GM21390 (cell line): ENCODE measurements around the gene ARL14.

Experiments used
- ATAC-seq: cut with Tn5 transposase; IDR thresholded peaks from one replicate; pipeline ENCODE4 v1.9.1; 2021; ENCODE audit not compliant: unreplicated experiment

ARL14 gene

DNA sequence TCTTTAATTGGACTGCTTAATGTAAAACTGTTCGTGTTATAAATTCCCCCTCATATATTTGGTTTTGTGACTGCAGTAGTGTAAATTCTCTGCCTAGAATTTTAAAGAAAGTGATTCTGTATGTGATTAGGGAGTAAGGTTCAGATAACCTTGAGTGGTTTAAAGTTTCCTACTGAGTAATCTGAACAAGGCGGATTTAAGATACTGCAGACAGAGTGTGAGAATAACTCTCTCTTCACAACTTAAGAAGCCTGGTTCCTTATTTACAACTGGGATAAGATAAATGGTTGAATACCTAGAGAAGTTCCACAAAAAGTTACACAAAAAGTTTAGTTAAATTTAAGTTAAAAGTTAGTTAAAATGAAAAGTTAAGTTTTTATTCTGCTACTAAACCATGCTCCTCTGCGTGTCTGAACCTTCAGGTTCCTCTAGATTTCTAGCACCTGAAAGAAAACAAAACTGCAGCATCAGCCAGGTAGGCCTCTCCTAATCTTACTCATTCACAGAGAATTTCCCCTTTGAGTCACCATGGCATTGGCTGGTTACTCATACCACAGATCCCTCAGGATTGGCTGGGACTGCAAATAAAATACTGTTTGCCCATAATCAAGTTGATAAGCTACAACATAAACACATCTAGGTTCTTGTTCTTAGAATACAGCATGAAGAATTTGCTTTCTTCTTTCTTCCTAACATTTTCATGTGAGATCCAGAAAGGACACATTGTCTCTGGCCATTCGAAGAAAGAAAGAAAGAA is at the start of gene ARL14:
ARL14 (plus strand) TSS at position 614 of the 757 bp plus-strand sequence. CDS start 187 bp downstream, outside the sequence.
- no peak for ATAC-seq

DNA sequence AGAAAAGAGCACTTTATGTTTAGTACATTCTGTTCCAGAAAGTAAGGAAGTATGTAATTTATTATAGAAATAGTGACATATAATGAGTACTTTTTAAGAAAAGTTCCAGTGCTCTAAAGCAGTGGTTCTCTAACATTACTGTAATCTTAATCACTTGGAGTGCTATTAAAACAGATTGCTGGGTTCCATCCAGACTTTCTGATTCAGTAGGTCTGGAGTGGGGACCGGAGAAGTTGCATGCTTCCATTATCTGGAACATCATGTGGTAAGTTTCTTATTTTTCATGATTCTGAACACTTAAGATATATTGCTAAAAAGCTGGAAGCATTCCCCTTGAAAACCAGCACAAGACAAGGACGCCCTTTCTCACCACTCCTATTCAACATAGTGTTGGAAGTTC is 47.5 kb upstream of the ARL14 start:
- no peak for ATAC-seq

DNA sequence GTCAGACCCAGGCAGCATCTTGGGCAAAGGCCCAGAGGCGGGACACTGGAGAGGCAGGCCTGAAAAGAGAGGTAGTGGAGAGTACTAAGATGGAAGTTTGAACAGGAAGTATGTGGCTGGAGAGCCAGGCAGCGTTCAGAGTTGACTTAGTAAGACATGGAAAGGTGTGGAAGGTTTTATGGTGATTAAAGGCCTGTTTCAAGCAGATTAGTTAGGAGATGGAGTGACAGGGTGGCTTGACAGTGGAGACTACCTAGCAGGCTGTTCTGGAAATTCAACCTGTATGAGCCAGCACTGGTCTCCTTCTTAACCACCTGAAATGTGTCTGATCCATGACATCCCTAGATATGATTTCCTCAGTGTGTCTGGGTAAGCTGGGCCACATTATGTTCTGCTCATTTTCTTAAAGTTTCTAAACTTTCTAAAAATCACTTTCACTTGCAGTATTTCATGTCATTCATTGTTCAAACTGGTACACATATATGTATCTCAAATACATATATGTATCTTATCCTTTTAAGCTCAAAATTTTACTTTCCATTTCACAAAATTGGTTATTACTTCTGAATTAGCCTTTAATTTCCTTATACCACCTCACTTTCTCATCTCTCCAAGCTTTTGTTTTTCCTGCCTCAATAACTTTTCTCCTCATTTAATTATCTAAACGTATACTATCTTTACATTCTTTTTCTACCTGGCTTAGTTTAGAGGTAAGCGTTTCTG is 43.4 kb upstream of the ARL14 start:
- no peak for ATAC-seq

DNA sequence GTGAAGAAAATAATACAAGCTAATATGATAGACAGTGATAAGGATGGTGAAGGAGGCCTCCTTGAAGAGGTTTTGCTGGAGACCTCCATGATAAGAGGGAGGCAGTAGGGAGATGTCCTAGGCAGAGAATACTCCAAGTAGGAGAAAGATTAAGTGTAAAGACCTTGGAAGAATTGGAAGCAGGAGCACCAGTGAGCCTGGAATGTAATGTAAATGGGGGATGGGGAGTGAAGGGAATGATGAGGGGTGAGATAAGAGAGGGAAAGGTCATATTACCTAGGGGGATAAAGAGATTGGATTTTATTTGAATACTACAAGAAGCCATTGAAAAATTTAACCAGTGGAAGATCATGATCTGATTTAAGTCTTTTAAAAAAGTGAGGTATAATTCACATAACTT is 41.7 kb upstream of the ARL14 start:
- ATAC-seq = no peak

DNA sequence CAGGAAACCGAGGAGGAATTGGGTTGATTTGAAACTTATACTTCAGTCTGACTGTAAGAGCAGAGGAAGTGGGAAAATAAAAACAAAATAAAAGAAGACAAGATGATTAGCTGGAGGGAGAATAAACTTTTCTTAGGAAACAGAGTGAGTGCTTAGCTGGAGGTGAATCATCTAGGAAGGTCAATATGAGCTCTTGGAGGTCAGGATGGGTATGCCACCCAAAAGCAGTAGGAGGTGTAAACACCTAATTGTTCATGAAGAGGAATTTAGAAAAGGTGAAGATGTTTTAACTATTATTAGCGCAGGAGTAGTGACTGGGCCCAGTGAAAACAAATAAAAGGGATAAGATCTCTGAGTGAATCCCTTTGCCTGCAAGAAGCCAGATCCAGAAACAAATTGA is 39.9 kb upstream of the ARL14 start:
- ATAC-seq = no peak

DNA sequence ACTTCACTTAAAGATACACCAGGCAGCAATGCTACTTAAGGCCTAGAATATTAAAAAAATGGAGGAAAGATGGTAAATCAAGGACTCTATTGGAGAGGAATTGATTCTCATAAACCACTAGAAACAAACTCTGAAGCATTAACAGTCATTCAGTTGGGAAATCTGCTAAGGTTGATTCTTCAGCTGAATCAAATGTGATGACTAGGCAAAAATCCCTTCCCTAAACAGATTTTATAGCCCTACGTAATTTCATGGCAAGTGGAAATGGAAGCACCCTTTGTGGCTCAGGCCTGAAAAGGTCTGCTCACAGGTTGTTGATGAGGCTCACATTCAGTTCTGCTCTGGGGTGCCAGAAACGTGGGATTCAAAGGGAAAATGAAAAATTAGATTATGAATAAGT is 38.8 kb upstream of the ARL14 start:
- no peak for ATAC-seq

DNA sequence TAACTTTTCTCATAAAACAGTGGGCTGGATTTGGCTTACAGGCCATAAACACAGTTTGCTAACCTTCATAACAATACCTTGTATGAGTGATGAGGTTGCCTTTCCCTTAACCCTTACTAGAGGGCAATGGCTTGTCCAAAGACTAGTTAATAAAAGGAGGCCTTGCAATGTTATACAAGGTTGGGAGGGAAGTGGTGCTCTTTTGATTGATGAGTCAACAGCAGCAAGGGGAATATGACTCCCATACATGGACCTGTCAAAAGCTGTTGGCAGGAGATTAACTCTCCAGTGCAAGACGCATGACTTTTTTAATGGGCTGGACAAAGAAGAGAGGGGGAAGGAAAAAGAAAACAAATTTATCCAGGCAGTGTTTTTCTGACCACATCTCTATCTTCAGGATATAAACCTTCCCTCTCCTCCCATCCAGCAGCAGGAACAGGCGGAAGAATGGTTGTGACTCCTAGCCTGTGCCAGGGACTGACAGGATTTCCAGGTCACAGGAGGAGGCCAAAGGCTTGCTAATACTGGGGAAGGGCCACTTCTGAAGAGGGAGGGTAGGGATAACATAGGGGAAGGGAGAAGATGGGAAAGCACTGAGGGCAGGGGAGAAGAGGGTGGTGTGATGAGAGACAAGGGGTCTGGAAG is 35.2 kb upstream of the ARL14 start:
- no peak for ATAC-seq

DNA sequence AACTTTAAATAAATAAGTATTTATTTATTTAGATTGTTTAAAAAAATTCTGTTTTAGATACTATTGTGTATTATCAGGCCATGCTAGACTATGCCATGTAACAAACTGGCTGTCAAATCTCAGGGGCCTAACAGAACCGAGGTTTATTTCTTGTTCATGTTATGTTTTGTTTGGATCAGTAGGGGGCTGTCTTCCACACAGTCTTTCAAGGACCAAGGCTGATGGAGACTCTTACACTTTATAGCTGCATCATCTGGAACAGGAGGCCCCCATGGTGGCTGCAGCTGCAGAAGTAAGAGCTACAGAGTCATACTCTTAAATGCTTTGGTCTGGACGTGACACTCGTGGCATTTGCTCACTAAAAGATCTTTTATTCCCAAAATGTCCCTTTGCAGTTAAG is 33.0 kb upstream of the ARL14 start:
- ATAC-seq = no peak

DNA sequence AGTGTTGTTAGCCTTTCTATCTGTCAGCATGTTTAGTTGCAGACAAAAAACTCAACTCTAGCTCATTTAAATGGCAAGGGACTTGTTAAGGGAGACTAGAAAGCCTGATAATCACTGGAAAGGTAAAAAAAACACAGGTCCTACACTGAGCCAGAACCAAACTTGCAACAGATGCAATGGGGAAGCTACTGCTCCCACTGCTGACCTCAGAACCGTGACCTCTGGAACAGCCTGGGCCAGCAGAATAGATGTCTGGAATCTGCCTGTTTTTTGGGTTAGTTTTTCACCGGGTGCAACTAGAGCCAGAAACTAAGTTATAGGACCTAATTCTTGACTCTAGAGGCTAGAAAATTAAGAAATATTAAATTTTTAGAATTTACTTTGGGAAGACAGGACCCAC is 32.5 kb upstream of the ARL14 start:
- no peak for ATAC-seq

DNA sequence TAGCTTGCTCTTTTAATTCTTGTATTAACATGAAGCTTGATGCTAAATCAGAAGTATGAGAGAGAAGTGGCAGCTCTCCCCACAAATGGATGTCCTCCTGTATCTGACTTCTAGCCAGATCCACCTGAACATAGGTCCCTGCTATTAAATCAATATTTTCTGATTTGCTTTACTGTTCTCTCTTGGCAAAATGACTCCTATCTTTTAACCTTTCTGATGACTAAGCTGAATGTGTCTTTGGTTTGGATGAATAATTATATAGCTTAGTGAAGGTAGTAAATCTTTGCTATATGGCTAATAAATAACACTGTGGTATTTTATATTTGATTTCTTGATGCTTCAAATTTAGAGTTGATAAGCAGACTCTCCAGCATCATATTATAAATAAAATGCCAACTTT is 28.3 kb upstream of the ARL14 start:
- no peak for ATAC-seq

DNA sequence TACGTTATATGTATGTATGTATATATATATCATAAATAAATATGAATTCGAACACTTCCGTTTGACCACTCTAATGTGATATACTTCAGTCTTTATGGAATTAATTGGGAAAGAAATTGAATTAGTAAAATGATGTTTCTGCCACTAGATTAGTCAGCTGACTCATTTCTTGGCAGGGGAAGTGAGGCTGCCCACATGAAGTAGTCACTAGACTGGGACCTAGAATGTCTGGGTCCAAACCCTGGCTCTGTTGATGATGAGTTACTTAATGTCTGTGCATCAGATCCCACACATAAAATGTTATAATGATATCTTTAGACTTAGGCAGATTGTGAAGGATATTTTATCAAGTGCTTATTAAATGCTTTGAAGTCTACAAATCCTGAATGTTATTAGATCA is 27.4 kb upstream of the ARL14 start:
- ATAC-seq = no peak

DNA sequence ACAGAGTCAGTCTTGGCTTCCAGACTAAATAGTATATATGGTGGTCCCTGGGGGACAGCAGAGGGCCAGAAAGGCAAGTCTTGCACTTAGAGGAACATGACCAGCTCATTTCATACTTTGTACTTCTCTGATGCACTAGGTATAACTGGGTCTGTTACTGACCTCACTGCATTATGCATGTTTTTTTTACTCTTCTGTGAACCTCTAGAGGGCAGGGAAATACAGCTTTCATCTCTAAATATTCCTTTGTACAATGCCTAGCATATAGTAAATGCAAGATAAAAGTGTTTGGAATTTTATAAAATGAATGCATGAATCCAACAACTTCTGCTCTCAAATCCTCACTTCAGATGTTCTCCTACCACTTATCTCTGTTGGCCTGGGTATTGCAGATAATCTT is 23.4 kb upstream of the ARL14 start:
- ATAC-seq = no peak

DNA sequence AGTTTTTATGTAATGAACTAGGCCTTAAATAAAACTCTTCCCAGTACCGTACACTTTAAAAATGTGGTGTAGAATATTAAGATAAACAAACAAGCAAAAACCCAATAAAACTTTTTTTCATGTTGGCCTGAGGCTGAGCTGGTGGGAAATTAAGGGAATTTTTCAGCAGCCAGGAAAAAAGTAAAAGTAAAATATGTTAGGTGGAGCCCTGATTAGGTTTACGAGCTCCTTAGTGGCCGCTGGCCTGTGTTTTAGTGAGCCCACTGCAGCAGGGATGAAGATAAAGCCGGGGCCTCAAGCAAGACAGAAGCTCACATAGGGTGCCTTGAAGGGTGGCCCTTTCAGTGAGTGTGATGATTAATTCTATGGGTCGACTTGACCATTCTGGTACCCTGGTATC is 16.1 kb upstream of the ARL14 start:
- no peak for ATAC-seq

DNA sequence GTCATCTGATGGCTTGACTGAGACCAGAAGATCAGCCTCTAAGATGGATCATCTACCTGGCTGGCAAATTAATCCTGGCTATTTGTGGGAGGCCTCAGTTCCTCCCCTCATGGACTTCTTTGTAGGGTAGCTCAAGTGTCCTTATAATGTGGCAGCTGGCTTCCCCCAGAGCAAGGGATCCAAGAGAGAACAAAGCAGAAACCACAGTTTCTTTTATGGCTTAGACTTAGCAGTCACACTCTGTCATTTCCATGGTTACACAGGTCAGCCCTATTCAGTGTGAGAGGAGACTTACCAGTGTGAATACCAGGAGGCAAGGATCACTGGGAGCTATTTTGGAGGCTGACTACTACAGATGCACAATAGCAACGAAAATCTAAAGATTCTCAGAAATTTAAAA is 15.3 kb upstream of the ARL14 start:
- no peak for ATAC-seq

DNA sequence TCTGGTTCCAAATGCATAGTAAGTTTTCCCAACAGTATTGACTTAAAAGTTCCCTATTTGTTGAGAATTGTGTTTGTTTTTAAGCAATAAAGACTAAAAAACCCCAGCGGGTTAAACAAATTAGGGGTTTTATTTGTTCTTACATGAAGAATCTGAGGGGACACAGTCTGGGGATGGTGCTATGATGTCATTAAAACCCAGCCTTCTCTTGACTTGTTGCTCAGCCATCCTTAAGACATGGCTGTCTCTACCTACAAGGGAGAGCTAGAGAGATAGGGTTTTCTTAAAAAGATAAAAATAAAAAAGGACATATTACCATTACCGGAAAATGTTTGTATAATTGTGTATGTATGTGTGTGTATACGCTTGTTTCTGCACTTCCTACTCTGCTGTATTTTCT is 11.7 kb upstream of the ARL14 start:
- ATAC-seq = no peak

DNA sequence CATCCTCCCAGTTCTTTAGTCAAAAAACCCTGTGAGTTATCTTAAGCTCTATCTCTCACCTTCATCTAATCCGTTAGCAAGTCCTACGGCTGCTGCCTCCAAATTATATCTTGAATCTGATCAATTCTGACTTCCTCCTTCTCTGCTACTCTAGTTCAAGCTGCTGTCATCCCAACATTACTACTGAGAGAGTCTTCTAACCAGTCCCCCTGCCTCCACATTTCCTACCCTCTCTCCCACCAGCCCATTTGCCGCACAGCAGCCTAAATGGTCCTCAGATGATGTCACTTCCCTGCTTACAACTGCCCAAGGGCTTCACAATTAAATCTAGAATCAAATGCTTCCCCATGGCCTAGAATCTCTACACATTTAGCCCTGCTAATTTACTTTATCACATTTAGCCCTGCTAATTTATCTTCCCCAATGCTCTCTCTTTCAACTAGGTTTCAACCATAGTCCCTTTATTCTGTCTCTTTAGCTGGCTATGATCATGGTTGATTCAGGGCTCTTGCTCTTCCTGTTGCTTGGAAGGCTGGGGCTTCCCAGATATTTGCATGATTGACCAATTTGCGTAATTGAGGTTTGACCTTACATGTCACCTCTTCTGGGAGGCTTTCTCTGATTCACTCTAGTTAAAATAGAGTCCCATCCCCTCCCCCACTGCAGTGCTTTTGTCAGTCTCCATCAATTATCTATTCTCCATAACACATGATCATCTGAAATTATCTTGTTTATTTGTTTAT is 11.0 kb upstream of the ARL14 start:
- ATAC-seq = peak; percentile 85

DNA sequence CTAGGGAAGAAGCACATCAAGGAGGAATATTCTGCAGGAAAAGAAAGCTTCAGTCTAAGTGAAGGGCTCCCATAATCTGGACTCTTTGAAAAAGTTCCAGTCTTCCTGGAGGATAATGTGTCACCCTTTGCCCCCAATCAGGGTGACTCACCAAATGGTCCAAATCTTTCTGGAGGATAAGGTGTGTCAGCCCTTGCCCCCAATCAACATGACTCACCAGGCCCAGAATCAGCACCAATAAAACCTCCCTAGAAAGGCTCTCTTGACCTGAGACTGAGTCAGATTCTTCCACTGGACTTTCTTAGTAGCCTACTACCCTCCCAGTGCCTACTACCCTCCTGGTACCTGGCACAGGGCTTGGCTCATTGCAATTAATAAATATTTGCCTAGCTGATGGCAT is 9.5 kb upstream of the ARL14 start:
- no peak for ATAC-seq

DNA sequence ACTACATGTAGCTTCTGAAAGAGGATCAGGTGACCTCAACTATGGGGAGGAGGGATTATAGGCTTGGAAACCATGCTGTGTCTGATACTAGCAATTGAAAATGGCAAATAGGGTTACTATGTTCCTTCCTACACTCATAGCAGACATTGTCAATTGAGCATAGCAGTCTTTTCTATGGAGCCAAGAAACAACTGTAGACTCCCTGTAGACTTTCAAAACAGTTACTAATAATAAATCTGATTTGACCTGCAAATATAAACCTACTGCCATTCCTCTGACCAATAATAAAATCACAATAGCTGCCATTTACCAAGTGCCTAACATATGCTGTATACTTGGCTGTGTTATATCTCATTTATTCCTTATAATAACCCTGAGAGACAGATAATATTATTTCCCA is 8.5 kb upstream of the ARL14 start:
- ATAC-seq = no peak

DNA sequence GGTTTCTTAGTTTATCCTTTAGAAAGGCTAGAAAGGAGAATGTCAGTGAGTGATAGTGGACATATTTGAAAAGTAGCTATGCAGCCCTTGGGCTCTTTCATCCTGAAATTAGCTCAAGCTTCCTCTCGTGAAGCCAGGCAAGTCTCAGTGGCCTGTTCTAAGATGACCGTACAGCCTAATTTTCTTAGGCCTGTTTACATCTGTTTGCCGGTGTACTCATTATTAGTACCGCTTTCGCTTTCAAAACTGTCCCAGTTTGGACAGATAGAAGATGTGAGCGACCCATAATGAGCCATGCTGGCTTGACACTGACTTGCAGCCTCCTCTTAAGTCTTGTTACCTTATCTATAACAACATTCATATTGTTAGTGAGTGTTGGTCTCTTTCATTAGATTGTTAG is 5.7 kb upstream of the ARL14 start:
- ATAC-seq = peak; percentile 90

DNA sequence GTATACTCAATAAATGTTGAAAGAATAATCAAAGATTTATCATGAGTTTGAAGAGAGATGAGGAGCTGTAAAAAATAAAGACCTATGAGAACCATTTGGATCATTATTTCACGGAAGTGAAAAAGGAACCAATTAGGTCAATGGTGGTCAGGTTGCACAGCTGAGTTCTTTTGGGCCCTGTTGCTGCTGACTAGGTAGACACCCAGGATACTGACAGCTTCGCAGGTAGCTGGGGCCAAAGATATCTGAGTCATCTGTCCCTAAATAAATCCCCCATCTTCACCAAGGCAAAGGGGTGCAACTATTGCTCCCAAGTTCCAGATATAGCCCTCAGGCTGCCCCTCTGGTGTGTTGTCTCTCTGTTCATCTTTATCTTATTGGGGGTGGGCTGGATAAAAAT is 5.0 kb upstream of the ARL14 start:
- ATAC-seq = no peak

DNA sequence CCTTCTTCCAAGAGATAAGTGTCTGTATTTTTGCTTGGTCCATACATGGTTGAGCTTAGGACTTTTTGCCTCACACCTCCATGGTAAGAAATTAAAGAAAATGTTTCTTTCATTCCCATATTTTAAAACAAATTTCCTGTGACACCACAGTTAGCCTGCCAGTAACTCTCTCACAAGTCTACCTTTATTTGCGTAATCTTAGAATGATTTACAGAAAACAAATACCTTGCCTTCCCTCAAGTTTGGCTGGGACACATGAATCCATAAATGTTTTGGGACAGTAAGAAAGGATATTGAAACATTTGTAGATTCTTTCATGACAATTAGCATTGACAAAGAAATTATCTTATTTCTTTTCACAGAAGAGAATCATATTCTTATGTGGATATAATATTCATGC is 3.8 kb upstream of the ARL14 start:
- ATAC-seq = no peak
